HepG2 (cell line): ENCODE results near the gene WEE1. TPM values are rescaled to one million over a fixed set of nuclear protein-coding genes. Genes with fewer than 3 reads are reported as not detected.
A peak's percentile ranks its signal among the peaks of the same experiment; 100 is the strongest.

Experiments
- ARHGAP35 ChIP-seq: sonication (generic); formaldehyde crosslinking; IDR thresholded peaks from 2 replicates; pipeline ENCODE4 v1.9.0; 2022; ENCODE audit warnings: mild to moderate bottlenecking, inconsistent platforms, moderate library complexity, missing genetic modification reagents, borderline replicate concordance
- ATF3 ChIP-seq: sonication (generic); formaldehyde crosslinking; IDR thresholded peaks from 2 replicates; pipeline ENCODE4 v1.4.0; 2020; ENCODE audit warnings: missing genetic modification reagents
- BCL6 ChIP-seq: IDR thresholded peaks from 2 replicates; pipeline ENCODE4 v1.6.1; 2016; ENCODE audit warnings: missing genetic modification reagents, missing compliant biosample characterization
- BRCA1 ChIP-seq: sonication (generic); formaldehyde crosslinking; IDR thresholded peaks from 2 replicates; pipeline ENCODE4 v1.4.0; 2020; ENCODE audit warnings: missing genetic modification reagents
- CBFB ChIP-seq: sonication (generic); formaldehyde crosslinking; IDR thresholded peaks from 2 replicates; pipeline ENCODE4 v1.4.0; 2020; ENCODE audit warnings: missing genetic modification reagents
- CCAR2 ChIP-seq: fragments of 200-400 bp; formaldehyde crosslinking; optimal IDR thresholded peaks from 2 replicates; pipeline ENCODE3; 2018; ENCODE audit warnings: low read depth, mild to moderate bottlenecking, low read length, moderate library complexity
- DNMT3B ChIP-seq: conservative IDR thresholded peaks from 2 replicates; pipeline ENCODE4 v1.6.1; 2016; ENCODE audit warnings: missing biosample characterization, control low read depth
- ETV5 ChIP-seq: IDR thresholded peaks from 2 replicates; pipeline ENCODE4 v1.6.1; 2018; ENCODE audit warnings: missing biosample characterization, missing genetic modification reagents, inconsistent platforms, borderline replicate concordance
- ETV6 ChIP-seq: sonication (generic); formaldehyde crosslinking; conservative IDR thresholded peaks from 2 replicates; pipeline ENCODE4 v1.4.0; 2020; ENCODE audit warnings: missing genetic modification reagents
- IRF2 ChIP-seq: IDR thresholded peaks from 2 replicates; pipeline ENCODE4 v1.6.1; 2018; ENCODE audit warnings: missing genetic modification reagents, missing compliant biosample characterization
- KAT8 ChIP-seq: IDR thresholded peaks from 2 replicates; pipeline ENCODE4 v1.6.1; 2016; ENCODE audit warnings: missing genetic modification reagents, missing compliant biosample characterization
- KLF15 ChIP-seq: sonication (generic); formaldehyde crosslinking; IDR thresholded peaks from 2 replicates; pipeline ENCODE4 v1.8.1; 2023; ENCODE audit warnings: borderline replicate concordance, mild to moderate bottlenecking, inconsistent platforms, missing genetic modification reagents, mixed read lengths
- KLF6 ChIP-seq: IDR thresholded peaks from 2 replicates; pipeline ENCODE4 v1.8.0; 2016; ENCODE audit warnings: missing biosample characterization, missing genetic modification reagents
- MED1 ChIP-seq: sonication (generic); formaldehyde crosslinking; IDR thresholded peaks from 2 replicates; pipeline ENCODE4 v1.4.0; 2020; ENCODE audit warnings: missing genetic modification reagents
- NAIF1 ChIP-seq: sonication (generic); formaldehyde crosslinking; IDR thresholded peaks from 2 replicates; pipeline ENCODE4 v1.5.0; 2020; ENCODE audit warnings: mild to moderate bottlenecking, missing genetic modification reagents, borderline replicate concordance
- NFE2L1 ChIP-seq: sonication (generic); formaldehyde crosslinking; IDR thresholded peaks from 2 replicates; pipeline ENCODE4 v1.4.0; 2020; ENCODE audit warnings: missing genetic modification reagents, mild to moderate bottlenecking, borderline replicate concordance
- NKX3-1 ChIP-seq: sonication (generic); formaldehyde crosslinking; IDR thresholded peaks from 2 replicates; pipeline ENCODE4 v1.5.0; 2020; ENCODE audit warnings: missing genetic modification reagents
- RORA ChIP-seq: sonication (generic); formaldehyde crosslinking; IDR thresholded peaks from 2 replicates; pipeline ENCODE4 v1.5.0; 2020; ENCODE audit warnings: mild to moderate bottlenecking, missing genetic modification reagents, moderate library complexity
- SRF ChIP-seq: IDR thresholded peaks from 2 replicates; pipeline ENCODE4 v1.6.1; 2011; ENCODE audit warnings: mild to moderate bottlenecking, low read depth, low read length, moderate library complexity
- SRSF4 ChIP-seq: fragments of 200-400 bp; formaldehyde crosslinking; IDR thresholded peaks from one replicate; pipeline ENCODE4 v1.6.1; 2018; ENCODE audit warnings: mild to moderate bottlenecking, low read depth, low read length, moderate library complexity; ENCODE audit not compliant: poor library complexity, severe bottlenecking
- STAG1 ChIP-seq: sonication (generic); formaldehyde crosslinking; IDR thresholded peaks from 2 replicates; pipeline ENCODE4 v1.4.0; 2020; ENCODE audit warnings: missing genetic modification reagents
- TAF15 ChIP-seq: fragments of 200-400 bp; formaldehyde crosslinking; IDR thresholded peaks from one replicate; pipeline ENCODE4 v1.6.1; 2018; ENCODE audit warnings: mild to moderate bottlenecking, low read depth, low read length; ENCODE audit not compliant: poor library complexity, severe bottlenecking
- TFAP4 ChIP-seq: sonication (generic); IDR thresholded peaks from 2 replicates; pipeline ENCODE4 v1.6.1; 2016; ENCODE audit warnings: low read depth, borderline replicate concordance
- THAP7 ChIP-seq: sonication (generic); formaldehyde crosslinking; IDR thresholded peaks from 2 replicates; pipeline ENCODE4 v1.8.1; 2023; ENCODE audit warnings: mild to moderate bottlenecking, missing genetic modification reagents
- TSC22D2 ChIP-seq: sonication (generic); formaldehyde crosslinking; IDR thresholded peaks from 2 replicates; pipeline ENCODE4 v1.5.1; 2020; ENCODE audit warnings: missing genetic modification reagents, mild to moderate bottlenecking, borderline replicate concordance
- ZNF160 ChIP-seq: sonication (generic); formaldehyde crosslinking; IDR thresholded peaks from 2 replicates; pipeline ENCODE4 v1.8.0; 2022; ENCODE audit warnings: mild to moderate bottlenecking, inconsistent platforms, missing genetic modification reagents
- ZNF235 ChIP-seq: sonication (generic); formaldehyde crosslinking; IDR thresholded peaks from 2 replicates; pipeline ENCODE4 v1.8.1; 2023; ENCODE audit warnings: mild to moderate bottlenecking, missing genetic modification reagents, borderline replicate concordance
- ZNF296 ChIP-seq: sonication (generic); formaldehyde crosslinking; conservative IDR thresholded peaks from 2 replicates; pipeline ENCODE4 v1.5.0; 2020; ENCODE audit warnings: mild to moderate bottlenecking, missing genetic modification reagents
- ZNF563 ChIP-seq: sonication (generic); formaldehyde crosslinking; IDR thresholded peaks from 2 replicates; pipeline ENCODE4 v1.8.0; 2022; ENCODE audit warnings: mild to moderate bottlenecking, moderate library complexity, missing genetic modification reagents
- ZNF619 ChIP-seq: sonication (generic); formaldehyde crosslinking; IDR thresholded peaks from 2 replicates; pipeline ENCODE4 v1.4.0; 2020; ENCODE audit warnings: mild to moderate bottlenecking, missing genetic modification reagents
- ZNF841 ChIP-seq: sonication (generic); formaldehyde crosslinking; IDR thresholded peaks from 2 replicates; pipeline ENCODE4 v1.8.1; 2023; ENCODE audit warnings: missing genetic modification reagents, borderline replicate concordance
- ZSCAN20 ChIP-seq: sonication (generic); formaldehyde crosslinking; IDR thresholded peaks from 2 replicates; pipeline ENCODE4 v1.4.0; 2020; ENCODE audit warnings: missing genetic modification reagents, mild to moderate bottlenecking, borderline replicate concordance
- ZSCAN31 ChIP-seq: sonication (generic); formaldehyde crosslinking; IDR thresholded peaks from 2 replicates; pipeline ENCODE4 v1.5.0; 2020; ENCODE audit warnings: low read depth, mild to moderate bottlenecking, missing genetic modification reagents
- polyA plus RNA-seq, 8 experiments: library from polyadenylated mRNA; depleted of rRNA in 3 of 8; stranded (reverse) in 7 of 8; unstranded in 1 of 8; fragments of >200 nt; fragmentation: Illumina TruSeq in 4 of 8; extraction: Trizol in 4 of 8; gene quantifications; 2 replicates each; pipeline versions ENCODE4 v1.2.1 to v1.2.3, GENCODE V29; 2011 to 2016; ENCODE audit warnings: low read depth in 4 of 8, missing spikeins in 1 of 8, mixed read lengths in 1 of 8; ENCODE audit not compliant: insufficient read depth in 1 of 8
- total RNA-seq, 5 experiments: library from RNA; depleted of rRNA; stranded (reverse); fragments of >200 nt; fragmentation: Illumina TruSeq; extraction: Trizol; gene quantifications; 2 replicates each; pipeline ENCODE4 v1.2.3, GENCODE V29; 2016; ENCODE audit warnings: low read depth in 1 of 5

The WEE1 gene
- total and polyA plus RNA-seq, 2 of the 13 experiments (the other 11 are each of a cell fraction or from before 2014, with no cell fraction given) = 31.4 to 63.7 TPM

- TF ChIP-seq MED1 (no peak), RORA (CRISPR knock-in tag) (no peak), ZNF563 (no peak), ZNF619 (CRISPR knock-in tag) (no peak), ARHGAP35 (CRISPR knock-in tag) (no peak), BRCA1 (no peak), NKX3-1 (CRISPR knock-in tag) (no peak), IRF2 (no peak), TSC22D2 (CRISPR knock-in tag) (no peak), ZNF160 (CRISPR knock-in tag) (no peak), ZNF296 (CRISPR knock-in tag) (no peak), SRSF4 (no peak), NFE2L1 (no peak), SRF (no peak), THAP7 (CRISPR knock-in tag) (no peak), CBFB (CRISPR knock-in tag) (no peak), ZSCAN20 (CRISPR knock-in tag) (no peak), STAG1 (CRISPR knock-in tag) (peak; percentile 63), ETV6 (CRISPR knock-in tag) (no peak), ETV5 (CRISPR knock-in tag) (peak; percentile 67; the same call in 1 of the 2 replicates), DNMT3B (CRISPR knock-in tag) (no peak), KLF15 (CRISPR knock-in tag) (no peak), TAF15 (no peak), BCL6 (CRISPR knock-in tag) (no peak), ZNF235 (no peak), ZSCAN31 (no peak), TFAP4 (peak; percentile 69; the same call in 1 of the 2 replicates), KAT8 (CRISPR knock-in tag) (no peak), ATF3 (CRISPR knock-in tag) (no peak), NAIF1 (CRISPR knock-in tag) (no peak), KLF6 (CRISPR knock-in tag) (no peak), CCAR2 (no peak), ZNF841 (CRISPR knock-in tag) (no peak)
Observed at GRCh38 chr11:9606809-9607510, 33.5 kb downstream of the WEE1 start (continued).
